ENCODE measurements around the gene LYAR.
"Not testable (repeated sequence)": the region's sequence is repeated elsewhere in the genome, so short reads cannot be mapped to it uniquely, and the experiment has no call there.

DNA sequence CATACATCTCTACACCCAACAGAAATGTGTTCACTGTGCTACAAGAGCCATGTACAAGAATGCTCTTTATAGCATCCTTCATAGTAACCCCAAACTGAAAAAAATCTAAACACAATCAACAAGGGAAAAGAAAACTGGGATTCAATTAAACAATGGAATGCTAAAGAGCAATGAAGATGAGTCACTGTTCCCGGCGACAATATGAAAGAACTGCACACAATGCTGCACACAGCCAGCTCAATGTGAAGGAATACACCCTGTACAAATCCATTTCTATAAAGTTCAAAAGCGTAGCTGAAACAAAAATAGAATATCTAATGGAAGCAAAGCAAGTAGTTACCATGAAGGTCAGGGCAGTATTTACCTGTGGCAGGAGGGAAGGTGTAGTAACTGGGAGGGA is 50.4 kb downstream of the LYAR start:
- TF ChIP-seq, protein P1, sequence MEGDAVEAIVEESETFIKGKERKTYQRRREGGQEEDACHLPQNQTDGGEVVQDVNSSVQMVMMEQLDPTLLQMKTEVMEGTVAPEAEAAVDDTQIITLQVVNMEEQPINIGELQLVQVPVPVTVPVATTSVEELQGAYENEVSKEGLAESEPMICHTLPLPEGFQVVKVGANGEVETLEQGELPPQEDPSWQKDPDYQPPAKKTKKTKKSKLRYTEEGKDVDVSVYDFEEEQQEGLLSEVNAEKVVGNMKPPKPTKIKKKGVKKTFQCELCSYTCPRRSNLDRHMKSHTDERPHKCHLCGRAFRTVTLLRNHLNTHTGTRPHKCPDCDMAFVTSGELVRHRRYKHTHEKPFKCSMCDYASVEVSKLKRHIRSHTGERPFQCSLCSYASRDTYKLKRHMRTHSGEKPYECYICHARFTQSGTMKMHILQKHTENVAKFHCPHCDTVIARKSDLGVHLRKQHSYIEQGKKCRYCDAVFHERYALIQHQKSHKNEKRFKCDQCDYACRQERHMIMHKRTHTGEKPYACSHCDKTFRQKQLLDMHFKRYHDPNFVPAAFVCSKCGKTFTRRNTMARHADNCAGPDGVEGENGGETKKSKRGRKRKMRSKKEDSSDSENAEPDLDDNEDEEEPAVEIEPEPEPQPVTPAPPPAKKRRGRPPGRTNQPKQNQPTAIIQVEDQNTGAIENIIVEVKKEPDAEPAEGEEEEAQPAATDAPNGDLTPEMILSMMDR (IDR thresholded peaks at IDR 0.05; ENCODE audit: insufficient read depth, low read depth, low read length): not testable (repeated sequence)
- TF ChIP-seq EZH2 (IDR thresholded peaks at IDR 0.05; ENCODE audit: insufficient read depth, low read length): not testable (repeated sequence)

Data from astrocyte (in vitro differentiated cells and primary cell).